Upper lobe of left lung (tissue), 6 donors: ENCODE data around the gene ZNF518A. TPM values are rescaled to one million over a fixed set of nuclear protein-coding genes. Genes with fewer than 3 reads are reported as not detected.

Experiments used
- ATAC-seq, 2 donors: fragments of 200-7000 bp; cut with Tn5 transposase; one replicate each; pipeline ENCODE4 v1.9.1; 2022; ENCODE audit warnings: mild to moderate bottlenecking in 2 of 2, moderate library complexity in 2 of 2; ENCODE audit not compliant: low FRiP score in 2 of 2
- DNase-seq, 2 donors: peaks; one replicate each; pipeline ENCODE4 v3.0.0-alpha.2; 2019 to 2020
- H3K27ac ChIP-seq, 4 donors: fragments of 200-600 bp; sonication (generic); one replicate each; pipeline ENCODE4 v1.5.1; 2016 to 2019
- H3K27me3 ChIP-seq, 4 donors: fragments of 200-600 bp; sonication (generic); one replicate each; pipeline ENCODE4 v1.5.1; 2017 to 2019
- H3K36me3 ChIP-seq, 4 donors: fragments of 200-600 bp; sonication (generic); one replicate each; pipeline ENCODE4 v1.5.1; 2016 to 2019
- H3K4me1 ChIP-seq, 4 donors: fragments of 200-600 bp; sonication (generic); one replicate each; pipeline ENCODE4 v1.5.1; 2018 to 2019
- H3K4me3 ChIP-seq, 4 donors: fragments of 200-600 bp; sonication (generic); one replicate each; pipeline ENCODE4 v1.5.1; 2017 to 2019; ENCODE audit warnings: mild to moderate bottlenecking in 2 of 4, moderate library complexity in 1 of 4
- H3K9me3 ChIP-seq, 4 donors: fragments of 200-600 bp; sonication (generic); one replicate each; pipeline ENCODE4 v1.5.1; 2018 to 2019
- CTCF ChIP-seq, 6 experiments: fragments of 450-650 bp in 4 of 6; fragments of 200-600 bp in 2 of 6; sonication (generic) in 2 of 6; IDR thresholded peaks; one replicate each; pipeline ENCODE4 v1.5.1; 2016 to 2019; ENCODE audit warnings: antibody characterized with exemption in 6 of 6
- EP300 ChIP-seq, 4 donors: sonication (generic); formaldehyde crosslinking; IDR thresholded peaks; one replicate each; pipeline ENCODE4 v1.5.1; 2017; ENCODE audit warnings: antibody characterized with exemption in 4 of 4, control low read depth in 2 of 4
- POLR2A ChIP-seq, 4 donors: fragments of 450-650 bp; IDR thresholded peaks; one replicate each; pipeline ENCODE4 v1.5.1; 2016 to 2017; ENCODE audit warnings: antibody characterized with exemption in 4 of 4, mild to moderate bottlenecking in 2 of 4
- POLR2AphosphoS5 ChIP-seq, 2 donors: sonication (generic); formaldehyde crosslinking; IDR thresholded peaks; one replicate each; pipeline ENCODE4 v1.5.1; 2017; ENCODE audit warnings: antibody characterized with exemption in 2 of 2
- WGBS, 2 donors: methylation state at CpG; one replicate each; pipeline ENCODE4 v1.1.5; 2017 to 2018; 5-methylcytosine and 5-hydroxymethylcytosine counted together
- total RNA-seq, 6 donors: library from RNA; depleted of rRNA in 4 of 6; stranded (reverse); fragments of >200 nt in 4 of 6; gene quantifications; one replicate each; pipeline versions ENCODE4 v1.1.0 to v1.2.1, GENCODE V29; 2016 to 2021
- donor health status: DM: no; HTN: no; CAD: no; lungs with moderate emphysema.
- donor health status: DM: no; HTN: yes; CAD: no; lungs with severe emphysema.

ZNF518A gene
- total RNA-seq, 6 donors from 2014 or later, result 4.7 to 29.5 (median 16.7) TPM

GRCh38 chr10:96138102-96138501 is 8.0 kb downstream of the ZNF518A start:
- no peaks in the 10 kb centered on the region for H3K4me1 ChIP-seq
- H3K27ac ChIP-seq, result no peak overlapping the region
- H3K27me3 ChIP-seq, result no peaks in the 10 kb centered on the region
- no peak overlapping the region for H3K4me3 ChIP-seq
- DNase-seq, result no peak
- no peaks in the 10 kb centered on the region for H3K9me3 ChIP-seq
- H3K36me3 ChIP-seq, result peaks cover 3 to 75% (median 33%) of the 10 kb centered on the region in 4 donors
- 79 to 91% methylated on average over 1 of the region's 1 CpG for WGBS, 2 donors
- TF ChIP-seq POLR2A (IDR thresholded peaks at IDR 0.05), result no peak
- no peak for TF ChIP-seq EP300 (IDR thresholded peaks at IDR 0.05)
- no peak for TF ChIP-seq CTCF (IDR thresholded peaks at IDR 0.05)
- TF ChIP-seq POLR2AphosphoS5 (IDR thresholded peaks at IDR 0.05), result no peak
- no peak for ATAC-seq

- no peaks in the 10 kb centered on the region for H3K27me3 ChIP-seq
- WGBS, 2 donors, result 93 to 94% methylated on average over 4 of the region's 4 CpGs
- ATAC-seq (no peak), DNase-seq (no peak)
- TF ChIP-seq POLR2AphosphoS5 (IDR thresholded peaks at IDR 0.05) (no peak), CTCF (IDR thresholded peaks at IDR 0.05) (no peak), EP300 (IDR thresholded peaks at IDR 0.05) (no peak), POLR2A (IDR thresholded peaks at IDR 0.05) (no peak)
- H3K4me1 ChIP-seq, result no peaks in the 10 kb centered on the region
- peaks cover 19 to 71% (median 38%) of the 10 kb centered on the region in 4 donors for H3K36me3 ChIP-seq
- no peak overlapping the region for H3K4me3 ChIP-seq
- no peaks in the 10 kb centered on the region for H3K9me3 ChIP-seq
- no peak overlapping the region for H3K27ac ChIP-seq
Observed at GRCh38 chr10:96152437-96152836, 22.3 kb downstream of the ZNF518A start.

- Histone ChIP-seq H3K4me1 (no peaks in the 10 kb centered on the region), H3K4me3 (no peak overlapping the region), H3K27me3 (no peaks in the 10 kb centered on the region), H3K27ac (no peak overlapping the region), H3K9me3 (no peaks in the 10 kb centered on the region), H3K36me3 (peaks cover 19 to 72% (median 39%) of the 10 kb centered on the region in 4 donors)
- DNase-seq (no peak), ATAC-seq (no peak)
- no peak for TF ChIP-seq CTCF (IDR thresholded peaks at IDR 0.05)
- no peak for TF ChIP-seq POLR2A (IDR thresholded peaks at IDR 0.05)
- TF ChIP-seq EP300 (IDR thresholded peaks at IDR 0.05), result no peak
- TF ChIP-seq POLR2AphosphoS5 (IDR thresholded peaks at IDR 0.05), result no peak
- 82 to 92% methylated on average over 1 of the region's 1 CpG for WGBS, 2 donors
Observed at GRCh38 chr10:96153070-96153469, 23.0 kb downstream of the ZNF518A start.

- Histone ChIP-seq H3K36me3 (peaks cover 0 to 3% (median 0%) of the 10 kb centered on the region in 4 donors), H3K27ac (no peak overlapping the region), H3K27me3 (no peaks in the 10 kb centered on the region), H3K9me3 (peaks cover 9 to 22% (median 20%) of the 10 kb centered on the region in 4 donors), H3K4me1 (no peaks in the 10 kb centered on the region), H3K4me3 (no peak overlapping the region)
- WGBS, 2 donors, result 89 to 91% methylated on average over 6 of the region's 6 CpGs
- TF ChIP-seq POLR2AphosphoS5 (IDR thresholded peaks at IDR 0.05), result no peak
- TF ChIP-seq EP300 (IDR thresholded peaks at IDR 0.05), result no peak
- TF ChIP-seq CTCF (IDR thresholded peaks at IDR 0.05), result no peak
- TF ChIP-seq POLR2A (IDR thresholded peaks at IDR 0.05), result no peak
- DNase-seq, result no peak
- no peak for ATAC-seq
Observed at GRCh38 chr10:96165726-96166125, 35.6 kb downstream of the ZNF518A start.

GRCh38 chr10:96168546-96168945 is 38.4 kb downstream of the ZNF518A start:
- peaks cover 9 to 33% (median 29%) of the 10 kb centered on the region in 4 donors for H3K9me3 ChIP-seq
- DNase-seq (no peak), ATAC-seq (no peak)
- no peak overlapping the region for H3K27ac ChIP-seq
- no peak overlapping the region for H3K4me3 ChIP-seq
- no peaks in the 10 kb centered on the region for H3K36me3 ChIP-seq
- H3K4me1 ChIP-seq, result no peaks in the 10 kb centered on the region
- 83 to 92% methylated on average over 1 of the region's 1 CpG for WGBS, 2 donors
- TF ChIP-seq CTCF (IDR thresholded peaks at IDR 0.05) (no peak), POLR2A (IDR thresholded peaks at IDR 0.05) (no peak), POLR2AphosphoS5 (IDR thresholded peaks at IDR 0.05) (no peak), EP300 (IDR thresholded peaks at IDR 0.05) (no peak)
- H3K27me3 ChIP-seq, result no peaks in the 10 kb centered on the region
